ENCODE results near the gene RNF32. TPM values are rescaled to one million over a fixed set of nuclear protein-coding genes. Genes with fewer than 3 reads are reported as not detected.

Gene RNF32
- total RNA-seq, 6 donors from 2014 or later, result 1.1 to 4.0 (median 2.6) TPM; not detected in 1

DNA sequence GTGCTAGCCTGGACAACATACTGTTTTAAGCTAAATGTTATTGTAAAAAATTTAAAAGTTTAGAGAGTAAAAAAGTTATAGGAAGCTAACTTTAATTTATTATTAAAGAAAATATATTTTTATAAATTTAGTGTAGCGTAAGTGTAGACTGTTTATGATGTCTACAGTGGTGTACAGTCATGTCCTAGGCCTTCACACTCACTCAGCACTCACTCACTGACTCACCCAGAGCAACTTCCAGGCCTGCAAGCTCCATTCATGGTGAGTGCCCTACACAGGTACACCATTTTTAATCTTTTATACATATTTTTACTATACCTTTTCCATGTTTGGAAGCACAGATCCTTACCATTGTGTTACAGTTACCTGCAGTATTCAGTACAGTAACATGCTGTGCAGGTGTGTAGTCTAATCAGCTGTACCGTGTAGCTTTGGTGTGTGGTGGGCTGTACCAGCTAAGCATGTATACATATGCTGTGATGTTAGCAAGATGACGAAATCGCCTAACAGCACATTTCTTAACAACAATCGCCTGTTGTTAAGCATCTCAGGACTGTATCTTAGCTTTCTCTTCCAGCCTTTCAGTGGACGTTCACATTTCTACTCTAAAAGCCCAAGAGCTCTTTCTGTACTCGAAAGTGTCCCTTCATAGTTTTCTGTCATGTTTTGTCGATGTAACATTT lies 12.5 kb downstream of the RNF32 start:
- no peaks in the 10 kb centered on the region for H3K9me3 ChIP-seq

GRCh38 chr7:156654511-156655234 lies 14.1 kb downstream of the RNF32 start:
- Histone ChIP-seq H3K9me3 (no peaks in the 10 kb centered on the region), H3K27me3 (no peaks in the 10 kb centered on the region), H3K36me3 (no peaks in the 10 kb centered on the region), H3K4me1 (no peaks in the 10 kb centered on the region), H3K4me3 (no peak overlapping the region), H3K27ac (no peak overlapping the region)
- 82 to 83% methylated on average over 10 of the region's 10 CpGs for WGBS, 2 donors
- DNase-seq, result no peak
- TF ChIP-seq CTCF (IDR thresholded peaks at IDR 0.05), result no peak
- no peak for TF ChIP-seq POLR2AphosphoS5 (IDR thresholded peaks at IDR 0.05)
- no peak for TF ChIP-seq POLR2A (IDR thresholded peaks at IDR 0.05)
- TF ChIP-seq EP300 (IDR thresholded peaks at IDR 0.05), result no peak
- no peak for ATAC-seq (ENCODE audit: low FRiP score in 2 of 2)

More for the DNA sequence above, 12.5 kb downstream of the RNF32 start:
- no peak for ATAC-seq (ENCODE audit: low FRiP score in 2 of 2)
- no peaks in the 10 kb centered on the region for H3K27me3 ChIP-seq
- no peak for DNase-seq
- no peaks in the 10 kb centered on the region for H3K4me1 ChIP-seq
- TF ChIP-seq CTCF (IDR thresholded peaks at IDR 0.05) (no peak), POLR2A (IDR thresholded peaks at IDR 0.05) (no peak), POLR2AphosphoS5 (IDR thresholded peaks at IDR 0.05) (no peak), EP300 (IDR thresholded peaks at IDR 0.05) (no peak)
- H3K36me3 ChIP-seq, result no peaks in the 10 kb centered on the region
- no peak overlapping the region for H3K27ac ChIP-seq
- H3K4me3 ChIP-seq, result no peak overlapping the region
- 89 to 93% methylated on average over 8 of the region's 8 CpGs for WGBS, 2 donors

DNA sequence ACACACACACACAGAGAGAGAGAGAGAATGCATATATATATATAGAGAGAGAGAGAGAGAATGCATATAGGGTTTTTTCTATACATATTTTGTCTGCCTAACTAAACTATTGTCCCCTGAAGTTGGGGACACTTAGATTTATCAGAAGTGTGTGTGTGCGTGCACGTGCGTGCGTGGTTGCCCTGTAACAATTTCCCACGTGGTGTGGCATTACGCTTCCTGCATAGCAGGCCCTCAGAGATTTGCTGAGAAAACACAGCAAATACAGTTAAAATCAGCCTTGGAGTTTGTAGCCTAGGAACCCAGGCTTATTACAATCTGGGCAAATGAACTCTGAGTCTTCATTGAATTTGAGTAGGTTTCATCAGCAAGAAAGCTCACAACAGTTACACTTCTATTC lies 14.7 kb downstream of the RNF32 start:
- Histone ChIP-seq H3K27ac (no peak overlapping the region), H3K4me1 (no peaks in the 10 kb centered on the region), H3K36me3 (no peaks in the 10 kb centered on the region), H3K27me3 (no peaks in the 10 kb centered on the region), H3K9me3 (no peaks in the 10 kb centered on the region), H3K4me3 (no peak overlapping the region)
- no peak for TF ChIP-seq POLR2A (IDR thresholded peaks at IDR 0.05)
- TF ChIP-seq EP300 (IDR thresholded peaks at IDR 0.05), result no peak
- TF ChIP-seq POLR2AphosphoS5 (IDR thresholded peaks at IDR 0.05), result no peak
- TF ChIP-seq CTCF (IDR thresholded peaks at IDR 0.05), result no peak
- ATAC-seq (ENCODE audit: low FRiP score in 2 of 2) (no peak), DNase-seq (no peak)
- WGBS, 2 donors, result 73 to 78% methylated on average over 6 of the region's 6 CpGs

DNA sequence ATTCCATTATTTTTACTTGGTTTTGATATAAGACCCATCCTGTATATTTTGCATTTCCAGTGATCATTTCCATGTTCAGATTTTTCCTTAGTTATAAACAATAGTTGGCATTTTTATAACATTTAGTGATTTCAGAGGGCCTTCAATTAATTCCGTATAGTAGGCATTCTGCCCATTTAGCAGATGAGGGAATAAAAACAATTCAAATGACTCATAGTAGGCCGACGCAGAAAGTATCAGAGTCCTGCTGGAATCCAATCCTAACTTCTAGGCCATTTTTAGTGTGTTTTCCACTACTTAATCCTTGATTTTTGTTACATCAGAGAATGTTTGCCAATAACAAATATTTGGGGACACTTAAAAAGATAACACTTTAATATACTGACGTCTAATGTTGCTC lies 15.4 kb downstream of the RNF32 start:
- no peaks in the 10 kb centered on the region for H3K4me1 ChIP-seq
- ATAC-seq (ENCODE audit: low FRiP score in 2 of 2) (no peak), DNase-seq (no peak)
- no peaks in the 10 kb centered on the region for H3K27me3 ChIP-seq
- H3K27ac ChIP-seq, result no peak overlapping the region
- H3K4me3 ChIP-seq, result no peak overlapping the region
- TF ChIP-seq POLR2AphosphoS5 (IDR thresholded peaks at IDR 0.05), result no peak
- TF ChIP-seq CTCF (IDR thresholded peaks at IDR 0.05), result no peak
- TF ChIP-seq POLR2A (IDR thresholded peaks at IDR 0.05), result no peak
- TF ChIP-seq EP300 (IDR thresholded peaks at IDR 0.05), result no peak
- no peaks in the 10 kb centered on the region for H3K9me3 ChIP-seq
- H3K36me3 ChIP-seq, result no peaks in the 10 kb centered on the region
- 69 to 72% methylated on average over 4 of the region's 4 CpGs for WGBS, 2 donors

All from upper lobe of left lung (tissue), 6 donors.